Osteoblast (primary cell): Measurements from ENCODE around the gene SLCO6A1. TPM values are rescaled to one million over a fixed set of nuclear protein-coding genes. Genes with fewer than 3 reads are reported as not detected.
A peak's percentile ranks its signal among the peaks of the same experiment; 100 is the strongest.

Source experiments
- DNase-seq: peaks from one replicate; pipeline ENCODE4 v3.0.0; 2011; ENCODE audit warnings: low spot score, mixed read lengths; ENCODE audit not compliant: insufficient read length; ENCODE audit errors: missing footprints
- H2AFZ ChIP-seq: 2 replicates; pipeline ENCODE4 v1.6.0; 2011; ENCODE audit warnings: mild to moderate bottlenecking, low read length
- H3K27ac ChIP-seq: 2 replicates; pipeline ENCODE4 v1.5.1; 2011; ENCODE audit warnings: mild to moderate bottlenecking, low read depth, low read length, moderate library complexity
- H3K27me3 ChIP-seq: 2 replicates; pipeline ENCODE4 v1.6.0; 2012; ENCODE audit warnings: mild to moderate bottlenecking, control low read depth, inconsistent platforms, low read length, moderate library complexity; ENCODE audit not compliant: insufficient read depth
- H3K36me3 ChIP-seq: 2 replicates; pipeline ENCODE4 v1.5.1; 2011; ENCODE audit warnings: mild to moderate bottlenecking, low read length, control low read depth, moderate library complexity; ENCODE audit not compliant: insufficient read depth
- H3K4me1 ChIP-seq: 2 replicates; pipeline ENCODE4 v1.5.1; 2011; ENCODE audit warnings: mild to moderate bottlenecking, low read length, control low read depth, moderate library complexity; ENCODE audit not compliant: insufficient read depth
- H3K4me2 ChIP-seq: 2 replicates; pipeline ENCODE4 v1.6.0; 2011; ENCODE audit warnings: mild to moderate bottlenecking, low read length; ENCODE audit not compliant: insufficient read depth
- H3K4me3 ChIP-seq: fragments of 200-600 bp; sonication (generic); 3 replicates; pipeline ENCODE4 v1.5.1; 2012; ENCODE audit warnings: mild to moderate bottlenecking, low read length, inconsistent platforms; ENCODE audit not compliant: insufficient read depth
- H3K79me2 ChIP-seq: 2 replicates; pipeline ENCODE4 v1.6.0; 2012; ENCODE audit warnings: mild to moderate bottlenecking, low read length, control low read depth, inconsistent platforms; ENCODE audit not compliant: insufficient read depth
- H3K9me3 ChIP-seq: 2 replicates; pipeline ENCODE4 v1.5.1; 2011; ENCODE audit warnings: low read depth, low read length, control low read depth
- H4K20me1 ChIP-seq: 2 replicates; pipeline ENCODE4 v1.6.0; 2012; ENCODE audit warnings: mild to moderate bottlenecking, low read length, control low read depth; ENCODE audit not compliant: insufficient read depth
- total RNA-seq: library from RNA; depleted of rRNA; stranded (reverse); fragments of >200 nt; gene quantifications from 2 replicates; pipeline ENCODE4 v1.2.3, GENCODE V29; 2012
- TF ChIP-seq, protein P1 (sequence below): IDR thresholded peaks from 2 replicates; pipeline ENCODE4 v1.5.1; 2011; ENCODE audit warnings: mild to moderate bottlenecking, low read depth, low read length, moderate library complexity; ENCODE audit errors: extremely low read depth

SLCO6A1 gene
- total RNA-seq, 1 donor = not detected

DNA sequence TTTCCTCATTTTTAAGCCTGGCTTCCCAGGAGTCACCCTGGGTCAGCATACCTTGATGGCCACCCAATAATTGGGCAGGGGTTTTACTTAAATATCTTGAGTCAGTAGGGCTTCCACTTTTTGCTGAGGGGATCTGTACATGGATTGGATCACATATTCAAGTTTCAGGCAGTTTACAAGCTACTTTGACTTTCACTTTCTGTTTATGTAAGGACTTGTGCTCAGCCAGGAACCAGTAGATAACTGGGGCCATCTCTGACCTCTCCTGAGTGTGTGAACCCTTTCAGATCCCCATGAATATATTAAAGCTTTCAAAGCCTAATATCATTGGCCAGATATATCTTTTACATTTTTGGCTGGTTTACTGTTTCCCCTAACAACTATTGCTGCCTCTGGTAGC, 45.1 kb downstream of the SLCO6A1 start:
- TF ChIP-seq, protein P1, sequence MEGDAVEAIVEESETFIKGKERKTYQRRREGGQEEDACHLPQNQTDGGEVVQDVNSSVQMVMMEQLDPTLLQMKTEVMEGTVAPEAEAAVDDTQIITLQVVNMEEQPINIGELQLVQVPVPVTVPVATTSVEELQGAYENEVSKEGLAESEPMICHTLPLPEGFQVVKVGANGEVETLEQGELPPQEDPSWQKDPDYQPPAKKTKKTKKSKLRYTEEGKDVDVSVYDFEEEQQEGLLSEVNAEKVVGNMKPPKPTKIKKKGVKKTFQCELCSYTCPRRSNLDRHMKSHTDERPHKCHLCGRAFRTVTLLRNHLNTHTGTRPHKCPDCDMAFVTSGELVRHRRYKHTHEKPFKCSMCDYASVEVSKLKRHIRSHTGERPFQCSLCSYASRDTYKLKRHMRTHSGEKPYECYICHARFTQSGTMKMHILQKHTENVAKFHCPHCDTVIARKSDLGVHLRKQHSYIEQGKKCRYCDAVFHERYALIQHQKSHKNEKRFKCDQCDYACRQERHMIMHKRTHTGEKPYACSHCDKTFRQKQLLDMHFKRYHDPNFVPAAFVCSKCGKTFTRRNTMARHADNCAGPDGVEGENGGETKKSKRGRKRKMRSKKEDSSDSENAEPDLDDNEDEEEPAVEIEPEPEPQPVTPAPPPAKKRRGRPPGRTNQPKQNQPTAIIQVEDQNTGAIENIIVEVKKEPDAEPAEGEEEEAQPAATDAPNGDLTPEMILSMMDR = no peak
- Histone ChIP-seq H3K79me2 (no peaks in the 10 kb centered on the region), H4K20me1 (no peaks in the 10 kb centered on the region), H3K4me2 (peak overlapping the region; percentile 2), H3K4me3 (no peak overlapping the region), H3K27ac (no peak overlapping the region), H3K27me3 (no peaks in the 10 kb centered on the region), H3K9me3 (no peaks in the 10 kb centered on the region), H3K4me1 (no peaks in the 10 kb centered on the region), H3K36me3 (no peaks in the 10 kb centered on the region), H2AFZ (peak overlapping the region; percentile 29)
- DNase-seq = no peak

DNA sequence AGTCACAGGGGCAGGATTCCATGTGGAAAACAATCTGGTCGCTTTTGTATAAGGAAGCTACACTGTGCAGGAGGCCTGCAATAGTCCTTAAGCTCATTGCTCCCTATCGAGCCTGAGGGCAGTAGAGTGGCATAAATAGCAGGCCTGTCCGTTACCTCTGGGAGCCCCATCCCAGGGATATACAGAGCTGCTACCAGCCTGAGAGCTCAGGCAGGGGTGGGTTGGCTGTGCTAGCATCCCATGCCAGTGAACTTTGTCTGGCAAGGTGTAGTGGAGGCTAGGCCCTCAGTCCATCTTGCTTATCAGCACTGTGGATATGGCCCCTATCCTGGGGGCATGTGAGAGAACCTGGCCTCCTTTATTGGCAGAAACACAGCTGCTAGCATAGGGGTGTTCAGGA, 47.7 kb downstream of the SLCO6A1 start:
- Histone ChIP-seq H2AFZ (no peak overlapping the region), H3K27me3 (no peaks in the 10 kb centered on the region), H3K4me3 (no peak overlapping the region), H3K4me2 (no peak overlapping the region), H3K36me3 (no peaks in the 10 kb centered on the region), H4K20me1 (no peaks in the 10 kb centered on the region), H3K27ac (no peak overlapping the region), H3K9me3 (no peaks in the 10 kb centered on the region), H3K79me2 (no peaks in the 10 kb centered on the region), H3K4me1 (no peaks in the 10 kb centered on the region)
- no peak for DNase-seq
- TF ChIP-seq, protein P1 = no peak

DNA sequence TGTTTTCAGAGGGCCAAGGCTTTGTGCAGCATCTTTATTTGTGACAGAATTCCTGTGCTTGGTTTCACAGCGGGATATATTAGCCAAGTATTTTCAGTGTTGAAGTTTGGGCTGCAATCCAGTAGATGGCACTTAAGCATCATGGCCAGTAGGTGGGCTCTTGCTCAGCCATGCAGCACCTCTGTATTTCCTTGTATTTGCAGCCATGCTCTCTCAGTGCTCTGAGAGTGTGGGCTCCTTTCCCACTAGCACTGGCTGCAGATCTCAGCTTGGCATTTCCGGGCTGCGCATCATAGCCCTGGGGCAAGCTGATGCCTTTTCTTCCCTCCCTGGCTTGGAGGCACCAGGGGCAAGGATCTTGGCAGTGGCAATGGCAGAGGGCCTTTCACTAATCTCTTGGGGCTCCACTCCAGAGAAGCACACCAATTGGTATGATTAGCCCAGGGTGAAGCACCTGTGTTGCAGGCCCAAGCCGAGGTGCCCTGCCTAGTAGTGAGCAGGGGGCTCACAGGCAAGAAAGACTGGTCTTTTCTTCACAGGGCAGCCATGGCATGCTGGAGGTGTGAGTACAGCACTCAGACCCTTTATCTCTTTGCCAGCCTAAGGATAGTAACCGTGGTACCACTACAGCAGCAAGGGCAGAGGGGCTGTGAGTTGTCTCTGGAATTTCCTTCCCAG, 48.3 kb downstream of the SLCO6A1 start:
- Histone ChIP-seq H2AFZ (no peak overlapping the region), H3K4me1 (no peaks in the 10 kb centered on the region), H3K27ac (no peak overlapping the region), H3K27me3 (no peaks in the 10 kb centered on the region), H3K36me3 (no peaks in the 10 kb centered on the region), H3K4me3 (no peak overlapping the region), H3K4me2 (no peak overlapping the region), H3K79me2 (no peaks in the 10 kb centered on the region), H3K9me3 (no peaks in the 10 kb centered on the region), H4K20me1 (no peaks in the 10 kb centered on the region)
- TF ChIP-seq, protein P1 = peak; percentile 20
- no peak for DNase-seq

DNA sequence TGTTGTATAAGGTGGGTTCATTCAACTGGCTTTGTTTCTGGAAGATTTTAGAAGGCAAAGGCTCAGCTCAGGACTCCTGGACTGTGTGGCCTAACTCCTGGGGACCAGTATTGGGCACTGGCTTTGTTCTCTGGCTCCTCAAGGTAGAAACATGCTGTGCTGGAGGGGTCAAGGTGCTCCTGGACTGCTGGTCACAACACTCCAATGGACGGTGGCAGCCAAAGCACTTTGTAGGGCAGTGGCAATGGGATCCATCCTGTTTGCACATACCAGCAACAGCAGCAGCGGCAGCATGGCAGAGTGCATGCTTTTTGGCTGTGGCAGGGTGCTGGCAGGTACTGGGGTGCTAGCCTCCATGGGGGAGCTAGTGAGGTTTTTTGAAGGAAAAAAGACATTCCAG, 65.3 kb downstream of the SLCO6A1 start:
- TF ChIP-seq, protein P1 = no peak

More for the DNA sequence above, 65.3 kb downstream of the SLCO6A1 start:
- DNase-seq = no peak
- H3K27ac ChIP-seq = no peak overlapping the region
- no peaks in the 10 kb centered on the region for H3K36me3 ChIP-seq
- H3K9me3 ChIP-seq = no peaks in the 10 kb centered on the region
- no peak overlapping the region for H3K4me2 ChIP-seq
- H3K27me3 ChIP-seq = no peaks in the 10 kb centered on the region
- H3K79me2 ChIP-seq = no peaks in the 10 kb centered on the region
- H2AFZ ChIP-seq = no peak overlapping the region
- H3K4me1 ChIP-seq = no peaks in the 10 kb centered on the region
- H3K4me3 ChIP-seq = no peak overlapping the region
- no peaks in the 10 kb centered on the region for H4K20me1 ChIP-seq
